GM23338 (cell line): ENCODE data around the gene TMPRSS5. TPM values are rescaled to one million over a fixed set of nuclear protein-coding genes. Genes with fewer than 3 reads are reported as not detected.

Experiments
- ATAC-seq: fragments of 200-7000 bp; cut with Tn5 transposase; 3 replicates; pipeline ENCODE4 v1.9.1; 2020
- DNase-seq: peaks from one replicate; pipeline ENCODE4 v3.0.0-alpha.2; 2015; ENCODE audit warnings: low spot score
- H2AFZ ChIP-seq: fragments of 200-600 bp; sonication (generic); 2 replicates; pipeline ENCODE4 v1.8.0; 2016; ENCODE audit warnings: antibody characterized with exemption, mild to moderate bottlenecking, moderate library complexity
- H3F3A ChIP-seq: fragments of 200-600 bp; sonication (generic); replicated peaks from 2 replicates; pipeline ENCODE4 v1.8.0; 2017; ENCODE audit warnings: antibody characterized with exemption, mixed run types, low read depth
- H3K27ac ChIP-seq: fragments of 200-600 bp; sonication (generic); 2 replicates; pipeline ENCODE4 v1.6.1; 2016; ENCODE audit warnings: low read depth
- H3K27me3 ChIP-seq: fragments of 200-600 bp; sonication (generic); 2 replicates; pipeline ENCODE4 v1.8.0; 2016; ENCODE audit warnings: mild to moderate bottlenecking, mixed run types, moderate library complexity; ENCODE audit not compliant: insufficient read depth
- H3K36me3 ChIP-seq: fragments of 200-600 bp; sonication (generic); 2 replicates; pipeline ENCODE4 v1.8.0; 2016; ENCODE audit warnings: mild to moderate bottlenecking; ENCODE audit not compliant: insufficient read depth
- H3K4me1 ChIP-seq: fragments of 200-600 bp; sonication (generic); 2 replicates; pipeline ENCODE4 v1.8.0; 2016; ENCODE audit warnings: mild to moderate bottlenecking, moderate library complexity; ENCODE audit not compliant: insufficient read depth
- H3K4me2 ChIP-seq: fragments of 200-600 bp; sonication (generic); 2 replicates; pipeline ENCODE4 v1.7.1; 2017; ENCODE audit warnings: mixed run types
- H3K4me3 ChIP-seq: fragments of 200-600 bp; sonication (generic); 2 replicates; pipeline ENCODE4 v1.6.1; 2016; ENCODE audit warnings: mixed run types
- H3K79me2 ChIP-seq: fragments of 200-600 bp; sonication (generic); replicated peaks from 2 replicates; pipeline ENCODE4 v1.8.0; 2017; ENCODE audit warnings: mild to moderate bottlenecking; ENCODE audit not compliant: insufficient read depth
- H3K9me2 ChIP-seq: fragments of 200-600 bp; sonication (generic); 2 replicates; pipeline ENCODE4 v1.8.0; 2017; ENCODE audit not compliant: insufficient read depth
- H4K20me1 ChIP-seq: fragments of 200-600 bp; sonication (generic); replicated peaks from 2 replicates; pipeline ENCODE4 v1.8.0; 2017; ENCODE audit warnings: mild to moderate bottlenecking; ENCODE audit not compliant: insufficient read depth
- H3K27ac Mint-ChIP-seq: 2 replicates; pipeline ENCODE4 v1.8.0; 2020; ENCODE audit warnings: inconsistent platforms, mild to moderate bottlenecking, moderate library complexity, mixed read lengths
- H3K27me3 Mint-ChIP-seq: 3 replicates; pipeline ENCODE4 v1.8.0; 2022; ENCODE audit warnings: low read depth, mild to moderate bottlenecking, moderate library complexity, mixed read lengths, inconsistent platforms; ENCODE audit not compliant: insufficient read depth, poor library complexity
- H3K36me3 Mint-ChIP-seq: 3 replicates; pipeline ENCODE4 v1.8.0; 2021; ENCODE audit warnings: low read depth, mild to moderate bottlenecking, inconsistent platforms, moderate library complexity, mixed read lengths
- H3K4me1 Mint-ChIP-seq: 3 replicates; pipeline ENCODE4 v1.8.0; 2020; ENCODE audit warnings: mild to moderate bottlenecking, inconsistent platforms, mixed read lengths
- H3K4me3 Mint-ChIP-seq: 3 replicates; pipeline ENCODE4 v1.8.0; 2021; ENCODE audit warnings: moderate library complexity, mild to moderate bottlenecking, inconsistent platforms, mixed read lengths
- H3K9me3 Mint-ChIP-seq: 3 replicates; pipeline ENCODE4 v1.8.0; 2020; ENCODE audit warnings: moderate library complexity, mild to moderate bottlenecking, inconsistent platforms, mixed read lengths
- CREB1 ChIP-seq: fragments of 250-450 bp; sonication (Bioruptor Pico); IDR thresholded peaks from 2 replicates; pipeline ENCODE4 v1.5.0; 2020; ENCODE audit warnings: low read depth, mild to moderate bottlenecking, moderate library complexity
- ETS1 ChIP-seq: IDR thresholded peaks from 2 replicates; pipeline ENCODE4 v1.6.1; 2016; ENCODE audit warnings: antibody characterized with exemption
- EZH2 ChIP-seq: fragments of 200-600 bp; sonication (generic); IDR thresholded peaks from one replicate; pipeline ENCODE4 v1.8.0; 2017; ENCODE audit warnings: antibody characterized with exemption, mild to moderate bottlenecking, low read depth; ENCODE audit not compliant: unreplicated experiment
- JUNB ChIP-seq: IDR thresholded peaks from one replicate; pipeline ENCODE4 v1.6.1; 2016; ENCODE audit warnings: antibody characterized with exemption; ENCODE audit not compliant: unreplicated experiment
- POLR2AphosphoS5 ChIP-seq: IDR thresholded peaks from 2 replicates; pipeline ENCODE4 v1.6.1; 2016; ENCODE audit warnings: antibody characterized with exemption, low read depth
- STAT1 ChIP-seq: IDR thresholded peaks from one replicate; pipeline ENCODE4 v1.6.1; 2016; ENCODE audit warnings: antibody characterized with exemption; ENCODE audit not compliant: unreplicated experiment
- ZNF114 ChIP-seq: fragments of 250-450 bp; sonication (Bioruptor Pico); IDR thresholded peaks from 2 replicates; pipeline ENCODE4 v1.5.0; 2020; ENCODE audit warnings: mild to moderate bottlenecking, moderate library complexity
- ZNF331 ChIP-seq: fragments of 250-450 bp; sonication (Bioruptor Pico); IDR thresholded peaks from 2 replicates; pipeline ENCODE4 v1.5.0; 2020; ENCODE audit warnings: low read depth, mild to moderate bottlenecking, moderate library complexity
- polyA plus RNA-seq: library from polyadenylated mRNA; unstranded; fragments of >200 nt; fragmentation: Nextera tagmentation; extraction: Ambion mirVana; gene quantifications from 2 replicates; pipeline ENCODE4 v1.2.1, GENCODE V29; 2016
- total RNA-seq: library from RNA; depleted of rRNA; stranded (reverse); fragments of >200 nt; shearing (Covaris generic); gene quantifications from 2 replicates; pipeline ENCODE4 v1.2.3, GENCODE V29; 2014
- TF ChIP-seq, protein P1 (sequence below): fragments of 250-450 bp; sonication (Bioruptor Pico); IDR thresholded peaks from 2 replicates; pipeline ENCODE4 v1.5.0; 2020; ENCODE audit warnings: mild to moderate bottlenecking, moderate library complexity
- TF ChIP-seq, protein P2 (sequence below), 2 experiments: fragments of 200-600 bp in 1 of 2; sonication (generic) in 1 of 2; conservative IDR thresholded peaks; 2 replicates each; pipeline versions ENCODE4 v1.5.1 to v1.6.1; 2016 to 2017; ENCODE audit warnings: antibody characterized with exemption in 2 of 2, low read depth in 2 of 2, mild to moderate bottlenecking in 2 of 2, moderate library complexity in 1 of 2

TMPRSS5 gene
- total and polyA plus RNA-seq, 2 experiments from 2014 or later, result not detected

- TF ChIP-seq, protein P1, sequence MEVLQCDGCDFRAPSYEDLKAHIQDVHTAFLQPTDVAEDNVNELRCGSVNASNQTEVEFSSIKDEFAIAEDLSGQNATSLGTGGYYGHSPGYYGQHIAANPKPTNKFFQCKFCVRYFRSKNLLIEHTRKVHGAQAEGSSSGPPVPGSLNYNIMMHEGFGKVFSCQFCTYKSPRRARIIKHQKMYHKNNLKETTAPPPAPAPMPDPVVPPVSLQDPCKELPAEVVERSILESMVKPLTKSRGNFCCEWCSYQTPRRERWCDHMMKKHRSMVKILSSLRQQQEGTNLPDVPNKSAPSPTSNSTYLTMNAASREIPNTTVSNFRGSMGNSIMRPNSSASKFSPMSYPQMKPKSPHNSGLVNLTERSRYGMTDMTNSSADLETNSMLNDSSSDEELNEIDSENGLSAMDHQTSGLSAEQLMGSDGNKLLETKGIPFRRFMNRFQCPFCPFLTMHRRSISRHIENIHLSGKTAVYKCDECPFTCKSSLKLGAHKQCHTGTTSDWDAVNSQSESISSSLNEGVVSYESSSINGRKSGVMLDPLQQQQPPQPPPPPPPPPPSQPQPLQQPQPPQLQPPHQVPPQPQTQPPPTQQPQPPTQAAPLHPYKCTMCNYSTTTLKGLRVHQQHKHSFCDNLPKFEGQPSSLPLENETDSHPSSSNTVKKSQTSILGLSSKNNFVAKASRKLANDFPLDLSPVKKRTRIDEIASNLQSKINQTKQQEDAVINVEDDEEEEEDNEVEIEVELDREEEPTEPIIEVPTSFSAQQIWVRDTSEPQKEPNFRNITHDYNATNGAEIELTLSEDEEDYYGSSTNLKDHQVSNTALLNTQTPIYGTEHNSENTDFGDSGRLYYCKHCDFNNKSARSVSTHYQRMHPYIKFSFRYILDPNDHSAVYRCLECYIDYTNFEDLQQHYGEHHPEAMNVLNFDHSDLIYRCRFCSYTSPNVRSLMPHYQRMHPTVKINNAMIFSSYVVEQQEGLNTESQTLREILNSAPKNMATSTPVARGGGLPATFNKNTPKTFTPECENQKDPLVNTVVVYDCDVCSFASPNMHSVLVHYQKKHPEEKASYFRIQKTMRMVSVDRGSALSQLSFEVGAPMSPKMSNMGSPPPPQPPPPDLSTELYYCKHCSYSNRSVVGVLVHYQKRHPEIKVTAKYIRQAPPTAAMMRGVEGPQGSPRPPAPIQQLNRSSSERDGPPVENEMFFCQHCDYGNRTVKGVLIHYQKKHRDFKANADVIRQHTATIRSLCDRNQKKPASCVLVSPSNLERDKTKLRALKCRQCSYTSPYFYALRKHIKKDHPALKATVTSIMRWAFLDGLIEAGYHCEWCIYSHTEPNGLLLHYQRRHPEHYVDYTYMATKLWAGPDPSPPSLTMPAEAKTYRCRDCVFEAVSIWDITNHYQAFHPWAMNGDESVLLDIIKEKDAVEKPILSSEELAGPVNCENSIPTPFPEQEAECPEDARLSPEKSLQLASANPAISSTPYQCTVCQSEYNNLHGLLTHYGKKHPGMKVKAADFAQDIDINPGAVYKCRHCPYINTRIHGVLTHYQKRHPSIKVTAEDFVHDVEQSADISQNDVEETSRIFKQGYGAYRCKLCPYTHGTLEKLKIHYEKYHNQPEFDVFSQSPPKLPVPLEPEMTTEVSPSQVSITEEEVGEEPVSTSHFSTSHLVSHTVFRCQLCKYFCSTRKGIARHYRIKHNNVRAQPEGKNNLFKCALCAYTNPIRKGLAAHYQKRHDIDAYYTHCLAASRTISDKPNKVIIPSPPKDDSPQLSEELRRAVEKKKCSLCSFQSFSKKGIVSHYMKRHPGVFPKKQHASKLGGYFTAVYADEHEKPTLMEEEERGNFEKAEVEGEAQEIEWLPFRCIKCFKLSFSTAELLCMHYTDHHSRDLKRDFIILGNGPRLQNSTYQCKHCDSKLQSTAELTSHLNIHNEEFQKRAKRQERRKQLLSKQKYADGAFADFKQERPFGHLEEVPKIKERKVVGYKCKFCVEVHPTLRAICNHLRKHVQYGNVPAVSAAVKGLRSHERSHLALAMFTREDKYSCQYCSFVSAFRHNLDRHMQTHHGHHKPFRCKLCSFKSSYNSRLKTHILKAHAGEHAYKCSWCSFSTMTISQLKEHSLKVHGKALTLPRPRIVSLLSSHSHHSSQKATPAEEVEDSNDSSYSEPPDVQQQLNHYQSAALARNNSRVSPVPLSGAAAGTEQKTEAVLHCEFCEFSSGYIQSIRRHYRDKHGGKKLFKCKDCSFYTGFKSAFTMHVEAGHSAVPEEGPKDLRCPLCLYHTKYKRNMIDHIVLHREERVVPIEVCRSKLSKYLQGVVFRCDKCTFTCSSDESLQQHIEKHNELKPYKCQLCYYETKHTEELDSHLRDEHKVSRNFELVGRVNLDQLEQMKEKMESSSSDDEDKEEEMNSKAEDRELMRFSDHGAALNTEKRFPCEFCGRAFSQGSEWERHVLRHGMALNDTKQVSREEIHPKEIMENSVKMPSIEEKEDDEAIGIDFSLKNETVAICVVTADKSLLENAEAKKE (CRISPR knock-in tag), result no peak
- no peak for TF ChIP-seq ETS1
- no peak for TF ChIP-seq ZNF114 (CRISPR knock-in tag)
- TF ChIP-seq, protein P2, sequence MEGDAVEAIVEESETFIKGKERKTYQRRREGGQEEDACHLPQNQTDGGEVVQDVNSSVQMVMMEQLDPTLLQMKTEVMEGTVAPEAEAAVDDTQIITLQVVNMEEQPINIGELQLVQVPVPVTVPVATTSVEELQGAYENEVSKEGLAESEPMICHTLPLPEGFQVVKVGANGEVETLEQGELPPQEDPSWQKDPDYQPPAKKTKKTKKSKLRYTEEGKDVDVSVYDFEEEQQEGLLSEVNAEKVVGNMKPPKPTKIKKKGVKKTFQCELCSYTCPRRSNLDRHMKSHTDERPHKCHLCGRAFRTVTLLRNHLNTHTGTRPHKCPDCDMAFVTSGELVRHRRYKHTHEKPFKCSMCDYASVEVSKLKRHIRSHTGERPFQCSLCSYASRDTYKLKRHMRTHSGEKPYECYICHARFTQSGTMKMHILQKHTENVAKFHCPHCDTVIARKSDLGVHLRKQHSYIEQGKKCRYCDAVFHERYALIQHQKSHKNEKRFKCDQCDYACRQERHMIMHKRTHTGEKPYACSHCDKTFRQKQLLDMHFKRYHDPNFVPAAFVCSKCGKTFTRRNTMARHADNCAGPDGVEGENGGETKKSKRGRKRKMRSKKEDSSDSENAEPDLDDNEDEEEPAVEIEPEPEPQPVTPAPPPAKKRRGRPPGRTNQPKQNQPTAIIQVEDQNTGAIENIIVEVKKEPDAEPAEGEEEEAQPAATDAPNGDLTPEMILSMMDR (conservative IDR thresholded peaks at IDR 0.05; ENCODE audit: low read depth in 2 of 2), result no peak
- TF ChIP-seq CREB1 (CRISPR knock-in tag), result no peak
These were observed 9.0 kb downstream of the TMPRSS5 start (continued) for GRCh38 chr11:113697111-113697510.

DNA sequence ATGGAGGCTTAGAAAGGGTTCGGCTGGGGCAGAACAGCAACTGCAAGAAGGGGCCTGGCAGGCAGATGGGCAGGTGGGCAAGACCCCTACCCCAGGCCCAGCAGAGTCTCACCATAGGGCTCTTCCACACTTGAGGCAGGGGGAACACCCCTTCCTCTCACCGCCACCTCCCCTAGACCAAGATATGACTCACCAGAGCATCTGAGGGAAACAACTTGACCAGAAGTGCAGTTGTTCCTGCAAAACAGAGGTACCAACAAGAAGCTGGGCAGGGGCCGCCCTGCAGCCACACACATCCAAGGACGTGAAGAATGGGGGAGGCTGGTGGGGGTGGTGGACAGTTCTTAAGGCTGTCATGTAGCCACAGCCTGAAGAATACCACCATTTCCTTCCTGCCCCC, 10.9 kb downstream of the TMPRSS5 start:
- no peaks in the 10 kb centered on the region for H3K36me3 ChIP-seq
- H3K27me3 ChIP-seq, result no peaks in the 10 kb centered on the region
- H3K4me3 ChIP-seq, result no peak overlapping the region
- no peaks in the 10 kb centered on the region; the same call in 2 of the 3 replicates for H3K36me3 Mint-ChIP-seq
- H3K27me3 Mint-ChIP-seq, result peaks cover 9% of the 10 kb centered on the region
- no peaks in the 10 kb centered on the region for H3K9me3 Mint-ChIP-seq
- no peak overlapping the region for H3K27ac ChIP-seq
- H3K9me2 ChIP-seq, result no peaks in the 10 kb centered on the region
- no peak overlapping the region for H3K27ac Mint-ChIP-seq
- H3K79me2 ChIP-seq, result no peaks in the 10 kb centered on the region
- peaks cover 3% of the 10 kb centered on the region for H3K4me1 Mint-ChIP-seq
- H3K4me1 ChIP-seq, result no peaks in the 10 kb centered on the region
- no peak overlapping the region for H3K4me2 ChIP-seq
- DNase-seq (no peak), ATAC-seq (no peak)
- no peaks in the 10 kb centered on the region for H3F3A ChIP-seq
- no peak overlapping the region for H2AFZ ChIP-seq
- H3K4me3 Mint-ChIP-seq, result no peak overlapping the region
- H4K20me1 ChIP-seq, result no peaks in the 10 kb centered on the region
- TF ChIP-seq STAT1 (no peak), EZH2 (no peak), ZNF114 (CRISPR knock-in tag) (no peak), POLR2AphosphoS5 (no peak), JUNB (no peak), ZNF331 (CRISPR knock-in tag) (no peak)
- TF ChIP-seq, protein P2 (conservative IDR thresholded peaks at IDR 0.05; ENCODE audit: low read depth in 2 of 2), result no peak
